GM18858 (cell line): ENCODE data around the gene CCL4.
"Not testable (repeated sequence)": the region's sequence is repeated elsewhere in the genome, so short reads cannot be mapped to it uniquely, and the experiment has no call there.

Experiments
- ATAC-seq: cut with Tn5 transposase; IDR thresholded peaks from one replicate; pipeline ENCODE4 v1.9.1; 2021; ENCODE audit not compliant: unreplicated experiment

CCL4 gene

DNA sequence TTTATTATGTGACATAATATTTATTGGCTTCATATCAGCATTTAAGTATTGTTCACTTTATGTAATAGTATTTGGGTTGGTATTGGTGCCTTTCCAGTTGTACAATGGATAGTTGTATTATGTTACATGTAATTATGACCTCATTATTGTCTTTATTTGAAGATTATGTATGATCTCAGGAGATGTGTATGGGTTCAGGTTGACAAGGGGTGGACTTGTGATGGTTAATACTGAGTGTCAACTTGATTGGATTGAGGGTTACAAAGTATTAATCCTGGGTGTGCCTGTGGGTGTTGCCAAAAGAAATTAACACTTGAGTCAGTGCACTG lies 12.0 kb downstream of the CCL4 start:
- ATAC-seq: not testable (repeated sequence)

DNA sequence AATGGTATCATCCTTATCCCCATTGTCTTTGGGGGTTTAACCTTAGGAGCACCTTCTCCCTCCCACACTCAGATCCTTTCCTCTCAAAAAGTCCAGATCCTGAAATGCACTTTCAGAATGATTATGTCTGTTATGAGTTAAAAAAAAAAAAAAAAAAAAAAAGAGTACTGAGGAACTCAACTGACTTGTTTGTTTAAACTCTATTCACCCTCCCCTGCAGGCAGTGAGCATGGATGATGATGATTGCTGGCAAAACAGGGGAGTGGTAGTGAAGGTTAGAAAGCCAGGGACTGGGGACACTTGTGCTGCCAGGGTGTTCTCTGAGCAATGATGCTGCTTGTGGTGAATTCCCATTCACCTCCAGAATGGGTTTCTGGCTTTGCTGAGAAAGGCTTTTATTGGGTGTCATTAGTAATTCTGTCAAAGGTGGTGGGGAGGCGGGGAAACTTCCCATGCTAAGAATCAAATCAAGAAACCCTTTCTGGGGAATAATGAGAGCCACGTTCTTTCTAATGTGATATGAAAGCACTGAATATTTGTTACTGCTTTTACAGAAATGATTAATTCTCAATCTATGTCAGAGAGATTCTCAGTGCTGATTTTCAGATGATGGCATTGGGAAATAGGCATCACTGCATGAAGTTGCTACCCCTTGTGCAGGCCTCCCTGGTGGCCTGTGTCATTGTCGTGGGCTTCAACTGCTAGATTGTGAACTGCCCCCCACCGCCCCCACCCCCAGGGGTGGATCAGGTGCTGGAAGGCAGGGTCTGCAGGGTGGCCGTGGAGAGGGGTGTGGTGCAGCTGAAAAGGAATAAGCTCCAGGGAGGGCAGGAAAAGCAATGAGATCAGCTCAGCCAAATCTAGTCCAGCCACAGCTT lies 14.1 kb downstream of the CCL4 start:
- ATAC-seq: no peak

DNA sequence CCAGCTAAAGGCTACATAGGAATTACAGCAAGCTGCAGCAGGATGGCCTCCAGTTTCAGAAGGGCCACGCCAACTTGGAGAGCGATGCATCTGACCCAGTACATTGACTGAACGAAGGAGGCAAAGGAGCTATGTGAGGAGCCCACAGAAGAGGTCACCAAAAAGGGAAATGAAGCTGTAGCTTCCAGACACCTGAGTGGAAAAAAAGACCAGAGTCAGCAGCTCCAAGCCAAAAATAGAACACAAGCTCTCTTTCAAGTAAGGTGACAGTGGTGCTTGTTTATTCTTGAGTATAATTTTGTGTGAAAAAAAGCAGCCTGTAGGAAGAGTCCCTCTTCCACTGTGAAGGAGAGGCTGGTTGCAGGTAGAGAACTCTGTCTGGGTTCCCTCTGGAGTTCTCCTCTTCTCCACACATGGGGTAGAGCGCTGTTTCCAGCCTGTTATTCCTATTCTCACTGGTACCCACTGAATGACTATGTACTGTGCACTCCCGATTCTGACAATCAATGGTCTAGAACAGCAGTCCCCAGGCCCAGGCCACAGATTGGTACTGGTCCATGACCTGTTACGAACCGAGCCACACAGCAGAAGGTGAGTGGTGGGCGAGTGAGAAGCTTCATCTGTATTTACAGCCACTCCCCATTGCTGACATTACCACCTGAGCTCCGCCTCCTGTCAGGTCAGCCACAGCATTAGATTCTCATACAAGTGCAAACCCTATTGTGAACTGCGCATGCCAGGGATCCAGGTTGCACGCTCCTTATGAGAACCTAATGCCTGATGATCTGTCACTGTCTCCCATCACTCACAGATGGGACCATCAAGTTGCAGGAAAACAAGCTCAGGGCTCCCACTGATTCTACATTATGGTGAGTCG lies 15.1 kb downstream of the CCL4 start:
- no peak for ATAC-seq

DNA sequence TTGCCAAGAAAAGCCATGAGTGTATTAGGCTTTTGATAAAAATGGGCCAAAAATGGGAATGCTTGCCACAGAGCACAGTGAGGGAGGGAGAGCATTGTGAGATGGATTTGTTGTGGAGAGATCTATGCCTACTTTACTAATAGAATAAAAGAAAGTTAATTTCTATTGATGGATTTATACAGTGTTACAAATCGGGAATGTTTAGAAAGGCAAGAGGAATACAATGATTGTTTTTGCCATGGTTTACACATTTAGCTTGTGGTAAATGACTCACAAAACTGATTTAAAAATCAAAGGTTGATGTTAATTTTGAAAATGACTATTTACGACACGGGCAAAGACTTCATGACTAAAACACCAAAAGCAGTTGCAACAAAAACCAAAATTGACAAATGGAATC lies 16.6 kb downstream of the CCL4 start:
- no peak for ATAC-seq

DNA sequence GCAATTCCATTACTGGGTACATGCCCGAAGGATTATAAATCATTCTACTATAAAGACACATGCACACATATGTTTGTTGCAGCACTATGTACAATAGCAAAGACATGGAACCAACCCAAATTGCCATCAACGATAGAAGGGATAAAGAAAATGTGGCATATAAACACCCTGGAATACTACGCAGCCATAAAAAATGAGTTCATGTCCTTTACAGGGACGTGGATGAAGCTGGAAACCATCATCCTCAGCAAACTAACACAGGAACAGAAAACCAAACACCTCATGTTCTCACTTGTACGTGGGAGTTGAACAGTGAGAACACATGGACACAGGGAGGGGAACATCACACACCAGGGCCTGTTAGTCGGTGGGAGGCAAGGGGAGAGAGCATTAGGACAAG lies 17.5 kb downstream of the CCL4 start:
- ATAC-seq: not testable (repeated sequence)

DNA sequence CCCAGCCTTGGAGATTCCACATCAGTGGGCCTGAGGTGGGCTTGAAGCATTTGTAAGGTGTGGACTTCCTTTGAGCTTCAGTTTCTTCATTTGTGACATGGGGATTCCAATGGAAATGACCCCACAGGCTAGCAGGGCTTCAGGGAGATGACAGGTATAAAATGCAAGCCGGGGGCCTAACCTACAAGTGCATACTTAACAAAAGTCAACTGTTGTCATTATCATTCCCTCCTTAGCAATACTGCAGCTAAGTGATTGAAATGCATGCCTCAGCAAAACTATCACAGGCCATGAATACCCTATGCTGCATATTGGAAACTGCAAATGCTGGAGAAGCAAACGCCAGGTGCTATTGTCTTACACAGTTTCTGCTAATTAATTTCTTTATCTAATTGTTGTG lies 19.8 kb downstream of the CCL4 start:
- ATAC-seq: no peak

DNA sequence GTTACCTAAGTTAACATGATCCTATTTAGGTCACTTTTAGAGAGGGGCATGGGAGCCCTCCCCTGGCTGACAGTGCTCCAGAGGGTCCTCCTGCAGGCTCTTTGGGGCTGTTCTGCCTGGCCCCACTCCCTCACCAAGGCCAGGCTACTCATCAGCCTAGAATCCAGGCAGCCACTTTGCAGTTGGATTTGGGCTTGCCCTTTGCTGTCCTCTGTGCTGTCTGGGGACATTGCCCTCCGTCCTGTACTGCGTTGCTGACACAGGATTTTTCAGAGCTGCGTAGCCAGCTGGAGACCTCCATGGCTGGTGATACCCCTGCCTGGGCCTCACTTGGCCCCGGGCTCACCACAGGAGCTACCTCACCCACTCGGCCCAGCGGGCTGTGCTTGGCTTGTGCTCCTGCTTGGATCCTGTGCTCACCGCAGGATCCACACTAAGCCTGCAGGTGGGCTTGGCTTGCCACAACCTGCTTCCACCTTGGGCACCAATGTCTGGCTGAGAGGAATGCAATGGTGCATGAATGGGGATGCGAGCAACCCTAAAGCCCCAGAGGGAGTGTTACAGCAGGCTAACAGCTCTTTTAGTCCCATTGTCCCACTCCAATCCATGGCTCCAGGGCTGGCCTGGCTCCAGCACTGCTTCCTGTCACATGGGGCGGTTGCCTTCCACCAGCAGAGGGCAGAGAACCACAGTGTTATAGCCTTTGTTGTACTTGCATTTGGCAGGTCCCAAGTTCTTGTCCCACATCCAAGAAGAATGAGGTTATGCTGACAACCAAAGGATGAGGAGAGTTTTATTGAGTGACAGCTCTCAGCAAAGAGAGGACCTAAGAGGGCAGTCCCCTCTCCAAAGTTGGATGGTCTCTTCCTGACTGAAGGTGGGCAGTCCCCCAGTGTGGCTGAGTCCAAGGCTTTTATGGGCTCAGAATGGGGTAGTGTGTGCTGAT lies 21.5 kb downstream of the CCL4 start:
- ATAC-seq: no peak

DNA sequence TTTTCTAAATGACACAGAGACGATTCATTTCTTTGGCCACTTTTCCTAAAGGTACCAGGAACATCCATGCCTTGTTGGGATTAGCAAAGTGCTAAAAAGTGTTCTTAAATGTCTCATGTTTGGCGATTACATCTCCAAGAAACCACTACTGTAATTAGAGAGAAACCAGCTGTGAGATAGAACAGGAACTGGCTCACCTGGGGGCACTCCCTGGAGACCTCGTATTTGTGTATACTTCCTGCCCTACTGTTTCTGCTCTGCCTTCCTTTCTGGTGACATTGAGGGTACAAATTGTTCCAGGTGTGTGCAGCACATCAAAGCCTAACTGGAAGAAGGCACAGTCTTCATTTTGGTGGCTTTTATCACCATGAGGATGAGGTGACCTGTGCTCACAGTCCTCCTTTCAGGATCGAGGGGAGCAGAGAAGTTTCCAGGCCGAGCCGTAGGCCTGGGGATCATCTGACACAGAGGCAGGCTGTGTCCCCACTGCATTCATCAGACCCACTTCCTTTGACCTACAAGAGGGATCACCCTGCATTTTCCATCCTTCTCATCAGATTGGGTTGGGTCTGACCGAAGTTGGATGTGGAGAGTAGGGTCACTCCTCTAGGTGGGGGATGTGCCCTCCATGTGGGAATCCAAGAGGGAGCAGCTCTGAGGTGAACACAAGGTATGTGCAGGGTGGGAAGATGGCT lies 23.7 kb downstream of the CCL4 start:
- no peak for ATAC-seq

DNA sequence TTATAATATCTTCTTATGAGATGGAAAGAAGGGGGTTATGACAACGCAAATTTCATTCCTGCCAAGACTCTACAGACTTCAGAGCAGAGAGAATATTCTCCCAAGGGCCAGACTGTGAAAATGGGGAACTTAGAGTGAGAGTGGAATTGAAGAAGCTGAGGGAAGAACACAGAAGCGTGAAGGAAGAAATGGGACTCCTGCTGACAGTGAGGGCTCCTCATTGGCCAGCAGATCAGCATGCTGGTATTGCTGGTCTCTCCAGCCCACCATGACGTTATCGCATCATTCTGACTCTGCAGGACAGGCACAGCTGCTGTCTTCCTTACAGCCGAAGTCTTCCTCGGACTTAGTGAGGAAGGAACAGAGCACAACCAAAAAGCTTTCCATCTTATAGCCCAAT lies 24.3 kb downstream of the CCL4 start:
- ATAC-seq: no peak

DNA sequence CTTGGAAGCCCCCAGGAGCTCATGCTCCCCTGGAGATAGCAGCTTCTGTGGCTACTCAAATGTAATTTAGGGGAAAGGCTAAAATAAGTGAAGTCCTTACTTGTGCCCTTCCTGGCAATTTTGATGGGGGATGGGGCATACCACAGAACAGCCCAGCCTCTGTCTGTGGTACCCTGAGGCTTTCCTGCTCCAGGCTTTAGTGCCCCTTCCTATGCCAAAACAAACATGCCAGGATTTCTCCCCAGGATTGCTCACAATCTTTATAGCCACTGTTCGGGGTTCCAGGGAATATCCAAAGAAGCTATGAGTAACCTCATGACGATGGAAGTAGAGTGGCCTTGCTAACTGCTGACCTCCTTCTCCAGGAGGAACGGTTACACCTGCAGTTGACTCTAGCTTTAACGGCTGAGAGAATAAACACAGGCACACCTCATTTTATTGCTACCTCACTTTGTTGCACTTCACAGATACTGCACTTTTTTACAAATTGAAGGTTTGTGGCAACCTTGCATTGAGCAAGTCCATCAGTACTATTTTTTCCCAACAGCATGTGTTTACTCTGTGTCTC lies 24.9 kb downstream of the CCL4 start:
- no peak for ATAC-seq

DNA sequence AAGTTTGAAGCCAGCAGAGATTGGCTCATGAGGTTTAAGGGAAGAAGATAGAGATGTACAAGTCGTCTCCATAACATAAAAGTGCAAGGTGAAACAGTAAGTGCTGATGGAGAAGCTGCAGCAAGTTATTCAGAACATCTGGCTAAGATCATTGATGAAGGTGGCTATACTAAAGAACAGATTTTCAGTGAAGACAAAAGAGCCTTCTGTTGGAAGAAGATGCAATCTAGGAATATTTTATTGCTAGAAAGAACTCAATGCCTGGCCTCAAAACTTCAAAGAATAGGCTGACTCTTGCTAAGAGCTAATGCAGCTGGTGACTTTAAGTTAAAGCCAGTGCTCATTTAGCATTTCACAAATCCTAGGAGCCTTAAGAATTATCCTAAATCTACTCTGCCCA lies 26.0 kb downstream of the CCL4 start:
- no peak for ATAC-seq

DNA sequence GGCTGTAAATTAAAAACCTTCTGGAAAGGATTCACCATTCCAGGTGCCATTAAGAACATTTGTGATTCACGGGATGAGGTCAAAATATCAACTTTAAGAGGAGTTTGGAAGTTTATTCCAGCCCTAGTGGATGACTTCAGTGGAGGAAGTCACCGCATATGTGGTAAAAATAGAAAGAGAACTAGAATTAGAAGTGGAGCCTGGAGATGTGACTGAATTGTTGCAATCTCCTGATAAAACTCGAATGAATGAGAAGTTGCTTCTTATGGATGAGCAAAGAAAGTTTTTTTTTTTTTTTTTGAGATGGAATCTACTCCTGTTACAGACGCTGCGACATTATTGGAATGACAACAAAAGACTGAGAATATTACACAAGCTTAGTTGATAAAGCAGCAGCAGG lies 26.7 kb downstream of the CCL4 start:
- no peak for ATAC-seq

DNA sequence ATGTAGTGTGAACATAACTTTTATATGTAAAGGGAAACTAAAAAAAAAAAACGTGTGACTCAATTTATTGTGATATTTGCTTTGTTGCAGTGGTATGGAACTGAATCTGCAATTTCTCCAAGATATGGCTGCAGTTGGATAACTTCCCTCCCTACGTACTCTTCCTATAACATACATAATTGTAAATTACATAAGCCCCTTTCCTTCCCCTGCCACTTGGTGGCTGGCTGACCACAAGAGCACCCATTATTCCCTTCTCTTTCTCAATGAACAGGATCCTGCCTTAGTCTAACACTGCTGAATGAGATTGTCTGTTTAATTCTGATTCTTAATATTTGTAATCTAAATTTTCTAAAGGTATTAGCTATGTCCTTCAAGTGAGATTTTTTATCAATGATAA lies 27.8 kb downstream of the CCL4 start:
- no peak for ATAC-seq

DNA sequence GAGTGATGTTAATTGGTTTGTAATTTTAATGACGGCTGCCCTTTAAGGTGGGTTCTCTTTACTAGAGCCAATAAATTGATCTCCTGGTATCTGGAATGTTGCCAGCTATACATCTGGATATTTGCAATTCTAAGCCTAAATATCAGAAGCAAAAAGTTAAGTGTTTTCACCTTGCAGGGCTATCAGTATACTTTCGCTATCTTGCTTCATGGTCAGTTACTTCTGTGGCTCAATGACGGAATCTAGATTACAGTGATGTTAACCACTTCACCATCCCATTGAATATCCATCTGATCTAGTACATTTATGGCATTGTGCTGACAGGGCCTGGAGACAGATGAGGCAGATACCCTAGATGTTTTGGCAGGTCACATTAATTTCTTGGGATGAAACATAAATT lies 28.3 kb downstream of the CCL4 start:
- ATAC-seq: no peak

DNA sequence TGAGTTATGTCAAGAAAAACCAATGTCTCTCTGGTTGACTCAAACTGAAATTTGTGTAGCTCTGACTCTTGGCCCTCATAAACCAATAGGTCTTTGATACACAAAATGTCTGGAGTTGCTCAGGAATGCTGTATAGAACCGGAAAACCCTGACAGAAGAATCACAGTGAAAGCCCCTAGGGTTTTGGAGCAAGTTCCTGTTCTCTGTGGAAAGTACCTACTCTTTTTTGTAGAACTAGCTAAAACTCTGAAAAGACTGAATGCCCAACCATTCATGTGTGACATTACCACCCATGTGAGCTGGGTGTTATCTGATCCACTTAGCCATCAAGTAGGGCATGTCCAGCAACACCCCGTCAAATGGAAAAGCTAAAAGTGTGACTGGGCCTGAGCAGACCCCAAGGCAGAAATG lies 28.8 kb downstream of the CCL4 start:
- ATAC-seq: no peak

DNA sequence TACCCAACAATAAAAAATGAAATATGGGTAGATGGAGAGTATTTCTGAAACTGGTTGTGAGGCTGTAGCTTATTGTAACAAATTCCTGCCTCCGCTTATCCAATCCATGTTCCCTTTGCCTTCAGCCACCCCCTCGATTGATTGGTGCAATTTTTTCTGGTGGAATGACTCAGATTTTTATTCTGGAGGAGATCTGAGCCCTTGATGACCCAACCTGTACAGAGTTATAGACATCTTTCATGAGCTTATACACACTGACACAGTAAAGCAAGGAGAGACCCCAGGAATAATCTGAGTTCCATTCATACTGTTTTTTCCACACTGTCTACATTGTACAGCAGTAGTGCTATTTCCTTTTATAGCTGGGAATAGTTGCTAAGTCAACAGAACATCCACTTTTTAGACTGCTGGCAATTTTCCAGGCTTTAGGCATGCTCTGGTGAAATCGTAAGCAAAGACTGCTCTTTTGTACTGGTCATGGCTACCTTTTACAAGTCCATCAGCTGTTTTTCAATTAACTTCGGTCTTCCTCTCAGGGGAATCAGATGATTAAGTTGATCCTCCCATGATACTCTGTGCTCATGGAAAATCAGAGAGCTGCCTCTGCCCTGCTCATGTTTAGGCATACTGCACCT lies 30.1 kb downstream of the CCL4 start:
- ATAC-seq: no peak

DNA sequence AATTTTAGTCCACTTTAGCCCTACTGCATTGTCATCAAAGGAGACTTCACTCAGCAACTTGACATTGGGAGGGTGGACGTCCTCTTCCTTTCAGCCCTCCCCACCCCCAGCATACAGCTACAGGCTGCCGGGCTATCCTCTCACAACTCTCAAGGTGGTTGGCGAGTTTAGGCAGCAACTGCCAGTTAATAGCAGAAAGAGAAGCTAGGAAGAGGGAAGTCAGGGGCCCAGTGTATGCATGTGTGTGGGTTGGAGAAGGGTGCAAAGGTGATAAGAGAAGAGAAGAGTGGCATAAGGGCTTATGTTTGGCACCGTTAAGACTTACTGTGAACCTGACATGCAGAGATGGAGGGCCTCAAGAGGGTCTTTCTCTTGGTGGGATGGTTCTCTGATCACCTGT lies 31.8 kb downstream of the CCL4 start:
- ATAC-seq: no peak

DNA sequence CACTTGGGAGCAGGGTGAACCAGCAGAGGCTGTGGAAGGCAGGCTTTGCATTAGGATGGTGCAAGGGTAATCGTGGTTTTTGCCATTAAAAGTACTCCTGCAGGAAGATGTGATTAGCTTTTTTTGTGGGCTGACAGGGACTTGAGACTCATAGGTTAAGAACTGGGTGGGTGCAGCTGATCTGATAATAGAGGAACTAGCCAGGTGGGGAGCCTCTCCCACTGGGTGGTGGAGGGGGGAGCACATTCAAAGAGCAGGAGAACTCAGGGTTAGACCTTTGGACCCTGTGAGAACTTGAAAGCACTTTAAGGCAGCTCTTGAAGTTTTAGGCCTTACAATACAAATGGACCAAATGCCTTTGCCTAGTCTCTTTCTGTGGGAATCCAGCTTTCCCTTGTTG lies 32.4 kb downstream of the CCL4 start:
- ATAC-seq: no peak

DNA sequence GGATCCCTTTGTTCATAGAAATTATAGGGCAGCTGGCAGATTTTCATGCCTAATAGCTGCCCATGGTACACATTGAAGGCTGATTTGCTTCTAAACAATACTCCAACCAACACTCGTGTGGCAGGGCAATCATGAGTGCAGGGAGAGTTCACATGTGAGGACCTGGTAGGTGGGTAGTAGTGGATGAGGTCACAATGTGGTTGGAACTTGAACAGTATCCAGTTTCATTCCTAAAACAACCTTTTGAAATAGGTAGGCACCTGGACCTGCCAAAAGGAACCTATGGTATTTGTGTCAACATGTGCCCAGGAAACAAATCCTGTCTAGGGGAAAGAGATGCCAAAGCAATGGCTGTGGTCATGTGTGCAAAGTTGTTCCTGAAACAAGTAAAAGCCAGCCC lies 32.8 kb downstream of the CCL4 start:
- ATAC-seq: no peak

DNA sequence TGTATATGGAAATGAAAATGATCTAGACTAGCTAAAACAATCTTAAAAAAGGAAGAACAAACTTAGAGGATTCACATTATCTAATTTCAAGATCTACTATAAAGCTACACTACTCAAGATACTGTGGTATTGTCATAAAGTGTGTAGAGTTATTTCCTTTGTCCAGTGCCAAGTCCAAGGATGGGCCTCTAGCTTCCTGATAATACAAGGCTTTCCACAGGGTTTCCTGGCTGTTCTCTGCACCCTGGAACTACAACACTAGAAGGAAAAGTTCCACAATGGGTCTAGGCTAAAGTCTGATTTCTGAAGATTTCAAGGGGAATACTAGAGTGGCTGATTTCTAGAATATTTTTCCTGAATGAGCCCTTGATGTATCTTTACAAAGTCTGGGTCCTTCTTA lies 38.6 kb downstream of the CCL4 start:
- no peak for ATAC-seq
